Measurements from ENCODE around the gene NOL4L.

The NOL4L gene

DNA sequence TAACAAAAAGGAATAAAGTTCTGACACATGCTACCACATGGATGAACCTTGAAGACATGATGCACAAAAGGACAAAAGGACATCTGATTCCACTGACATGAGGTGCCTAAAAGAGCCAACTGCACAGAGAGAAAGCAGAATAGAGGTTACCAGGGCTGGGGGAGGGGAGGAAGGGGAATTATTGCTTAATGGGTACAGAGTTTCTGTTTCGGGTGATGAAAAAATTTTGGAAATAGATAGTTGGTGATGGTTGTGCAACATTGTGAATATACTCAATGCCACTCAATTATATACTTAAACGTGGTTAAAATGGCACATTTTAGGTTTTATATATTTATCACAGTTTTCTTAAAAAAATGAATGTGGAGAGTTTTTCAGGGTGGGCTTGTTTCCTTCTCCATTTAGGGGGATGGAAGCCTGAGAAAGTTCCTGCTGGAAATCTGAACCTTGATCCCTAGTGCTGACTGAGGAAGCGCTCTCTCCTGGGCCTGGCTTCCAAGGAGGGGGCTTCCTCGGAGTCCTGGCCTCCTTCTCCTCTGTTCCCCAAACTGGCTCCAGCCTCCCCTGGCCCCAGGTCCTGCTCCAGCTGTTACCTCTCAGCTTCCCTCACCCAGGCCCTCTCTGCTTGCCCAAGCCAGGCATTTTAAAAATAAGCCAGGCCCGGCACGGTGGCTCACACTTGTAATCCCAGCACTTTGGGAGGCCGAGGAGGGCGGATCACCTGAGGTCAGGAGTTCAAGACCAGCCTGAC, 79.2 kb downstream of the NOL4L start:
- TF ChIP-seq, protein P1, sequence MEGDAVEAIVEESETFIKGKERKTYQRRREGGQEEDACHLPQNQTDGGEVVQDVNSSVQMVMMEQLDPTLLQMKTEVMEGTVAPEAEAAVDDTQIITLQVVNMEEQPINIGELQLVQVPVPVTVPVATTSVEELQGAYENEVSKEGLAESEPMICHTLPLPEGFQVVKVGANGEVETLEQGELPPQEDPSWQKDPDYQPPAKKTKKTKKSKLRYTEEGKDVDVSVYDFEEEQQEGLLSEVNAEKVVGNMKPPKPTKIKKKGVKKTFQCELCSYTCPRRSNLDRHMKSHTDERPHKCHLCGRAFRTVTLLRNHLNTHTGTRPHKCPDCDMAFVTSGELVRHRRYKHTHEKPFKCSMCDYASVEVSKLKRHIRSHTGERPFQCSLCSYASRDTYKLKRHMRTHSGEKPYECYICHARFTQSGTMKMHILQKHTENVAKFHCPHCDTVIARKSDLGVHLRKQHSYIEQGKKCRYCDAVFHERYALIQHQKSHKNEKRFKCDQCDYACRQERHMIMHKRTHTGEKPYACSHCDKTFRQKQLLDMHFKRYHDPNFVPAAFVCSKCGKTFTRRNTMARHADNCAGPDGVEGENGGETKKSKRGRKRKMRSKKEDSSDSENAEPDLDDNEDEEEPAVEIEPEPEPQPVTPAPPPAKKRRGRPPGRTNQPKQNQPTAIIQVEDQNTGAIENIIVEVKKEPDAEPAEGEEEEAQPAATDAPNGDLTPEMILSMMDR (conservative IDR thresholded peaks at IDR 0.05; ENCODE audit: low read depth, low read length), result no peak
- no peak for DNase-seq (ENCODE audit: low read depth)
- no peak overlapping the region for H3K4me3 ChIP-seq (ENCODE audit: low read length)

DNA sequence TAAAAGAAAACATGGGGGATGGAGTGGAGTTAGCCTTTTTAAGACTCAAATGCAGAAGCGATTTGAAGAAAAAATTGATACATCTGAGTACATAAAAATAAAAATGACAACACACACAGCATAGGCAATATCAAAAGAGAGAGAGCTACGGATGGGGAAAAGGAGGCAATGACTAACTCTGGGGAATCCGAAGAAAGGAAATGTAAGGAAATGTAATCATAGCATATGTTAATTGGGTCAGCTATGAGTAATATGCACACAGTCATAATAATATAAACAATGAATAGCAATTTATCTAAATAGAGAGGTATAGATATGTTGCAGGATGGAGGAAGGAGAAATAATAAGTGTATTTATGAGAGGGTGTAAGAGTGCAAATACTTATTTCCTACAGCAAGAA, 83.4 kb downstream of the NOL4L start:
- TF ChIP-seq, protein P1 (conservative IDR thresholded peaks at IDR 0.05; ENCODE audit: low read depth, low read length), result no peak
- no peak for DNase-seq (ENCODE audit: low read depth)
- no peak overlapping the region for H3K4me3 ChIP-seq (ENCODE audit: low read length)

DNA sequence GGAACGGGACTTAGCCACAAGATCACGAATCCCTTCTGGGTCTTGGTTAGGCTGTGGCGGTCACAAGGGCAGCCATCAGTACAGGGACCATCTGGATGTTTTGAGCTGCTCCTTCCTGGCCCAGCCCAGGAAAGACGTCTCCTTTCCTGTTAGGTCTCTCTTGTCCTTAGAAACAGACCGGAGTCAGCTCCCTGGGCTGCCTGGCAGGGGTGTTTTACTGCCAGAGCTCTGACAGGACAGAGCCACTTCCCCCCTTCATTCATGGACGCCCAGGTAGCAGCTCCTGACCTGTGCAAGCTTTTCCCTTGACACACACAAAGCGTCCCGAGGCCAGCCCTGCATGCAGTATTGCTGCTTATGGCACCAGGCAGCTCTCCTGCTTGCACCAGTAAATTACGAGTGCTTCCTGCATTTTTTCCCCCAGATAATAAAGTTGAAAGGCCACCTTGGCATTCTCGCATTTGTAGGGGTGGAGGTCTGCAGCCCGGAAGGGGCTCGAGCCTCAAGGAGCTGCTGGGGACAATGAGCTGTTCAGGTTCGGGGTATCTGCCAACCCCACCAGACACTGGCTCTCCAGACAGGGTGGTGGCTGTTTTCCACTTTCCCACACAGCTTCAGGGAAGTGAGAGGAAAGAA, 87.4 kb downstream of the NOL4L start:
- TF ChIP-seq, protein P1 (conservative IDR thresholded peaks at IDR 0.05; ENCODE audit: low read depth, low read length), result no peak
- no peak overlapping the region for H3K4me3 ChIP-seq (ENCODE audit: low read length)
- no peak for DNase-seq (ENCODE audit: low read depth)

GRCh38 chr20:32496811-32497533, 88.2 kb downstream of the NOL4L start:
- TF ChIP-seq, protein P1 (conservative IDR thresholded peaks at IDR 0.05; ENCODE audit: low read depth, low read length), result no peak
- H3K4me3 ChIP-seq (ENCODE audit: low read length), result no peak overlapping the region

GRCh38 chr20:32495949-32496348, 89.2 kb downstream of the NOL4L start:
- no peak overlapping the region for H3K4me3 ChIP-seq (ENCODE audit: low read length)
- no peak for DNase-seq (ENCODE audit: low read depth)
- TF ChIP-seq, protein P1 (conservative IDR thresholded peaks at IDR 0.05; ENCODE audit: low read depth, low read length), result no peak

More at GRCh38 chr20:32496811-32497533, 88.2 kb downstream of the NOL4L start:
- no peak for DNase-seq (ENCODE audit: low read depth)

GRCh38 chr20:32495217-32495565, 89.9 kb downstream of the NOL4L start:
- TF ChIP-seq, protein P1 (conservative IDR thresholded peaks at IDR 0.05; ENCODE audit: low read depth, low read length), result no peak
- no peak for DNase-seq (ENCODE audit: low read depth)
- H3K4me3 ChIP-seq (ENCODE audit: low read length), result no peak overlapping the region
